H1 (cell line): ENCODE data around the gene PRDM1. TPM values are rescaled to one million over a fixed set of nuclear protein-coding genes. Genes with fewer than 3 reads are reported as not detected.

Source experiments
- CTCF ChIA-PET: fragments of 300-600 bp; sonication (Branson Sonifier 250); formaldehyde crosslinking; loops from one replicate; lab custom pipeline; 2021; ENCODE audit not compliant: partially characterized antibody; lab: Charles Lee
- POLR2A ChIA-PET: fragments of 300-600 bp; sonication (Branson Sonifier 250); formaldehyde crosslinking; loops from one replicate; lab custom pipeline; 2021; ENCODE audit warnings: inconsistent platforms; ENCODE audit not compliant: partially characterized antibody; lab: Charles Lee
- DNase-seq, 2 experiments: peaks; one replicate each; pipeline versions ENCODE4 v3.0.0 to v3.0.0-alpha.2; 2010 to 2022; ENCODE audit warnings: low spot score in 2 of 2, low read depth in 1 of 2, mixed read lengths in 1 of 2
- FAIRE-seq: peaks from 2 replicates; lab custom pipeline; 2011; peaks lifted over from hg19 to GRCh38; lab: Jason Lieb, UNC
- H2AFZ ChIP-seq: 2 replicates; pipeline ENCODE4 v1.8.1; 2012; ENCODE audit warnings: low read length, inconsistent platforms
- H2AK5ac ChIP-seq: 2 replicates; pipeline ENCODE4 v1.6.1; 2013; ENCODE audit warnings: low read depth, low read length
- H2BK120ac ChIP-seq: replicated peaks from 2 replicates; pipeline ENCODE3; 2013; ENCODE audit warnings: low read depth, low read length, inconsistent platforms
- H2BK12ac ChIP-seq: 2 replicates; pipeline ENCODE4 v1.6.1; 2013; ENCODE audit warnings: low read depth, low read length
- H2BK15ac ChIP-seq: 2 replicates; pipeline ENCODE4 v1.6.1; 2013; ENCODE audit warnings: low read length
- H2BK20ac ChIP-seq: 2 replicates; pipeline ENCODE4 v1.6.1; 2013; ENCODE audit warnings: low read length
- H2BK5ac ChIP-seq: 2 replicates; pipeline ENCODE4 v1.6.1; 2013; ENCODE audit warnings: low read depth, low read length
- H3K14ac ChIP-seq: 2 replicates; pipeline ENCODE4 v1.6.1; 2013; ENCODE audit warnings: inconsistent platforms; ENCODE audit not compliant: insufficient read length
- H3K18ac ChIP-seq: 2 replicates; pipeline ENCODE4 v1.6.1; 2013; ENCODE audit warnings: low read length; ENCODE audit errors: extremely low read depth
- H3K23ac ChIP-seq: 2 replicates; pipeline ENCODE4 v1.6.1; 2013; ENCODE audit warnings: inconsistent platforms; ENCODE audit not compliant: insufficient read length
- H3K23me2 ChIP-seq: 2 replicates; pipeline ENCODE4 v1.6.1; 2013; ENCODE audit warnings: low read depth, low read length
- H3K27ac ChIP-seq: 2 replicates; pipeline ENCODE4 v1.6.1; 2011; ENCODE audit warnings: low read depth, low read length, inconsistent platforms
- H3K27me3 ChIP-seq, 4 experiments: replicated peaks in 1 of 4; 1 replicate in 1 of 4; 2 replicates in 3 of 4; pipeline versions ENCODE4 v1.6.1 to v1.8.1; 2011 to 2013; ENCODE audit warnings: low read length in 3 of 4, mild to moderate bottlenecking in 3 of 4, inconsistent platforms in 2 of 4, mixed read lengths in 2 of 4, moderate library complexity in 1 of 4; ENCODE audit not compliant: control insufficient read depth in 3 of 4, insufficient read depth in 3 of 4; ENCODE audit errors: extremely low read depth in 1 of 4
- H3K36me3 ChIP-seq, 4 experiments: 2 replicates each; pipeline versions ENCODE4 v1.6.1 to v1.8.1; 2011 to 2013; ENCODE audit warnings: mild to moderate bottlenecking in 4 of 4, low read length in 3 of 4, moderate library complexity in 2 of 4, control low read depth in 1 of 4, inconsistent platforms in 1 of 4; ENCODE audit not compliant: insufficient read depth in 4 of 4, control insufficient read depth in 2 of 4
- H3K4ac ChIP-seq: replicated peaks from 2 replicates; pipeline ENCODE3; 2013; ENCODE audit warnings: low read length, low read depth, mixed read lengths, inconsistent platforms; ENCODE audit not compliant: insufficient read length
- H3K4me1 ChIP-seq, 4 experiments: replicated peaks in 1 of 4; 1 replicate in 1 of 4; 2 replicates in 3 of 4; pipeline versions ENCODE4 v1.6.1 to v1.8.1; 2011 to 2013; ENCODE audit warnings: low read length in 3 of 4, inconsistent platforms in 2 of 4, mixed read lengths in 1 of 4; ENCODE audit not compliant: insufficient read depth in 4 of 4, control insufficient read depth in 3 of 4
- H3K4me2 ChIP-seq, 2 experiments: 2 replicates each; pipeline versions ENCODE4 v1.6.1 to v1.8.1; 2011 to 2013; ENCODE audit warnings: low read depth in 2 of 2, low read length in 2 of 2, control low read depth in 1 of 2, inconsistent platforms in 1 of 2, mild to moderate bottlenecking in 1 of 2; ENCODE audit not compliant: insufficient read depth in 1 of 2
- H3K4me3 ChIP-seq, 4 experiments: fragments of 200-600, 300-600 bp in 1 of 4; sonication (generic), shearing (Covaris generic), sonication (Bioruptor Twin) in 1 of 4; 2 replicates each; pipeline versions ENCODE4 v1.5.1 to v1.8.1; 2011 to 2016; ENCODE audit warnings: low read length in 4 of 4, low read depth in 3 of 4, control low read depth in 2 of 4, inconsistent platforms in 2 of 4, mild to moderate bottlenecking in 2 of 4, mixed read lengths in 1 of 4, moderate library complexity in 1 of 4; ENCODE audit not compliant: insufficient read depth in 2 of 4; ENCODE audit errors: extremely low read depth in 1 of 4
- H3K56ac ChIP-seq: replicated peaks from 2 replicates; pipeline ENCODE3; 2013; ENCODE audit warnings: low read depth, mild to moderate bottlenecking, mixed read lengths, low read length, inconsistent platforms; ENCODE audit not compliant: insufficient read length
- H3K79me1 ChIP-seq: 2 replicates; pipeline ENCODE4 v1.6.1; 2013; ENCODE audit warnings: low read depth, low read length, control low read depth
- H3K79me2 ChIP-seq, 2 experiments: 2 replicates each; pipeline versions ENCODE4 v1.6.1 to v1.8.1; 2012 to 2013; ENCODE audit warnings: low read length in 2 of 2, mild to moderate bottlenecking in 2 of 2, inconsistent platforms in 1 of 2; ENCODE audit not compliant: insufficient read depth in 2 of 2, control insufficient read depth in 1 of 2
- H3K9ac ChIP-seq, 4 experiments: replicated peaks in 1 of 4; 1 replicate in 1 of 4; 2 replicates in 3 of 4; pipeline versions ENCODE4 v1.6.1 to v1.8.1; 2011 to 2013; ENCODE audit warnings: low read depth in 3 of 4, low read length in 3 of 4, control low read depth in 2 of 4, mild to moderate bottlenecking in 2 of 4, moderate library complexity in 2 of 4, inconsistent platforms in 1 of 4; ENCODE audit errors: extremely low read depth in 1 of 4
- H3K9me3 ChIP-seq, 2 experiments: 2 replicates each; pipeline versions ENCODE4 v1.6.1 to v1.8.1; 2012 to 2013; ENCODE audit warnings: mild to moderate bottlenecking in 2 of 2, moderate library complexity in 2 of 2, control low read depth in 1 of 2, inconsistent platforms in 1 of 2, low read depth in 1 of 2, low read length in 1 of 2, mixed read lengths in 1 of 2; ENCODE audit not compliant: insufficient read depth in 2 of 2
- H4K20me1 ChIP-seq, 2 experiments: replicated peaks in 1 of 2; 2 replicates each; pipeline versions ENCODE3 to v1.8.1; 2011 to 2013; ENCODE audit warnings: inconsistent platforms in 2 of 2, low read length in 2 of 2, mild to moderate bottlenecking in 1 of 2; ENCODE audit not compliant: insufficient read depth in 2 of 2, control insufficient read depth in 1 of 2
- H4K5ac ChIP-seq: 2 replicates; pipeline ENCODE4 v1.6.1; 2013; ENCODE audit warnings: low read length, low read depth, mixed read lengths, inconsistent platforms; ENCODE audit not compliant: insufficient read length
- H4K8ac ChIP-seq: 2 replicates; pipeline ENCODE4 v1.8.0; 2013; ENCODE audit warnings: mild to moderate bottlenecking, moderate library complexity, low read length, inconsistent platforms; ENCODE audit not compliant: insufficient read depth; ENCODE audit errors: extremely low read depth
- H4K91ac ChIP-seq: replicated peaks from 2 replicates; pipeline ENCODE3; 2013; ENCODE audit warnings: low read length, mixed read lengths, inconsistent platforms; ENCODE audit not compliant: insufficient read length
- BRCA1 ChIP-seq: IDR thresholded peaks from 2 replicates; pipeline ENCODE4 v1.6.1; 2012; ENCODE audit warnings: low read depth, low read length, improper control_type of control experiment
- CTCF ChIP-seq, 3 experiments: IDR thresholded peaks; 1 replicate in 2 of 3; 2 replicates in 1 of 3; pipeline versions ENCODE4 v1.5.1 to v1.6.1; 2011; ENCODE audit warnings: low read length in 3 of 3, mild to moderate bottlenecking in 3 of 3, inconsistent platforms in 2 of 3, low read depth in 1 of 3, moderate library complexity in 1 of 3; ENCODE audit not compliant: insufficient read depth in 1 of 3; ENCODE audit errors: control extremely low read depth in 1 of 3
- EZH2 ChIP-seq: fragments of 200-600 bp; sonication (generic); IDR thresholded peaks from 2 replicates; pipeline ENCODE4 v1.7.1; 2012; ENCODE audit warnings: low read depth, mild to moderate bottlenecking, moderate library complexity, low read length, inconsistent platforms; ENCODE audit not compliant: severe bottlenecking
- GABPA ChIP-seq: IDR thresholded peaks from 2 replicates; pipeline ENCODE4 v1.6.1; 2011; ENCODE audit warnings: mild to moderate bottlenecking, low read length, moderate library complexity, borderline replicate concordance; ENCODE audit not compliant: insufficient read depth
- NRF1 ChIP-seq: IDR thresholded peaks from 2 replicates; pipeline ENCODE4 v1.6.1; 2011; ENCODE audit warnings: mild to moderate bottlenecking, low read depth, low read length, improper control_type of control experiment
- SIRT6 ChIP-seq: IDR thresholded peaks from one replicate; pipeline ENCODE4 v1.7.1; 2012; ENCODE audit warnings: low read length, inconsistent platforms
- SIX5 ChIP-seq: IDR thresholded peaks from 2 replicates; pipeline ENCODE4 v1.6.1; 2011; ENCODE audit warnings: mild to moderate bottlenecking, low read depth, low read length
- SP2 ChIP-seq: IDR thresholded peaks from 2 replicates; pipeline ENCODE4 v1.6.1; 2012; ENCODE audit warnings: mild to moderate bottlenecking, low read length, inconsistent platforms
- SP4 ChIP-seq: IDR thresholded peaks from 2 replicates; pipeline ENCODE4 v1.6.1; 2012; ENCODE audit warnings: low read length, inconsistent platforms
- TBP ChIP-seq: IDR thresholded peaks from 2 replicates; pipeline ENCODE4 v1.6.1; 2011; ENCODE audit warnings: low read depth, low read length, improper control_type of control experiment
- WGBS, 2 experiments: shearing (Covaris generic) in 1 of 2; methylation state at CpG; one replicate each; pipeline versions ENCODE4 v1.1.6 to v1.1.7; 2013 to 2015; ENCODE audit warnings: low lambda C conversion rate in 2 of 2, mixed read lengths in 2 of 2, inconsistent platforms in 1 of 2, low coverage in 1 of 2, missing lambda C conversion rate in 1 of 2; ENCODE audit not compliant: insufficient replicate concordance in 2 of 2, insufficient coverage in 1 of 2, insufficient read length in 1 of 2; ENCODE audit errors: extremely low coverage in 1 of 2, missing lambda C conversion rate in 1 of 2; 5-methylcytosine and 5-hydroxymethylcytosine counted together
- polyA plus RNA-seq, 7 experiments: library from polyadenylated mRNA; depleted of rRNA in 3 of 7; stranded (reverse) in 5 of 7; unstranded in 2 of 7; fragments of >200 nt in 5 of 7; fragments of 200-250 nt in 2 of 7; gene quantifications; 1 replicate in 5 of 7; 2 replicates in 1 of 7; 4 replicates in 1 of 7; pipeline versions ENCODE4 v1.2.1 to v1.2.3, GENCODE V29; 2011 to 2013; ENCODE audit warnings: missing spikeins in 2 of 7, mixed read lengths in 2 of 7
- total RNA-seq: library from RNA; stranded (reverse); fragmentation: NEBNext Ultra II Directional; extraction: Animal tissue kit (Norgen Biotek cat#: 25700); gene quantifications from 2 replicates; pipeline ENCODE4 v1.2.1, GENCODE V29; 2021

The PRDM1 gene
- total and polyA plus RNA-seq, 2 of the 8 experiments (the other 6 are each of a cell fraction or from before 2014, with no cell fraction given), result 0.21 to 0.74 TPM

GRCh38 chr6:106079961-106080762 is 6.0 kb upstream of the PRDM1 start:
- CTCF ChIA-PET, result interaction anchor here (0.6 to 2.7 kb wide), 4 partner anchors 11 to 218 kb away, joined by 3 to 10 read pairs (median 6); no protein-coding TSS in a partner anchor
- Histone ChIP-seq H2BK15ac (no peak overlapping the region), H3K27me3 (peaks cover 0 to under 1% (median 0%) of the 10 kb centered on the region in 4 experiments; a peak in 2 of 7 replicates), H4K5ac (no peak overlapping the region), H2BK120ac (no peak overlapping the region), H2BK20ac (no peak overlapping the region), H3K9me3 (no peaks in the 10 kb centered on the region), H4K91ac (no peak overlapping the region), H3K56ac (no peak overlapping the region), H3K4me2 (no peak overlapping the region), H3K27ac (no peak overlapping the region), H2AFZ (no peak overlapping the region), H3K14ac (no peak overlapping the region), H2BK5ac (no peak overlapping the region), H3K23ac (no peak overlapping the region), H3K4ac (no peak overlapping the region), H3K79me1 (no peaks in the 10 kb centered on the region), H2AK5ac (no peak overlapping the region), H3K23me2 (no peaks in the 10 kb centered on the region), H4K8ac (no peak overlapping the region), H3K9ac (no peak overlapping the region), H3K4me3 (no peak overlapping the region), H3K36me3 (no peaks in the 10 kb centered on the region), H3K18ac (no peak overlapping the region), H3K79me2 (no peaks in the 10 kb centered on the region), H4K20me1 (no peaks in the 10 kb centered on the region), H2BK12ac (no peak overlapping the region), H3K4me1 (peaks cover under 1 to 10% (median 3%) of the 10 kb centered on the region in 4 experiments; a peak in 4 of 7 replicates)
- TF ChIP-seq CTCF (IDR thresholded peaks at IDR 0.05; ENCODE audit: control extremely low read depth in 1 of 3, insufficient read depth in 1 of 3, low read depth in 1 of 3, low read length in 3 of 3) (no peak), BRCA1 (no peak), SP4 (no peak), SIRT6 (no peak), EZH2 (no peak), TBP (no peak), SIX5 (no peak), SP2 (no peak), GABPA (no peak), NRF1 (no peak)
- POLR2A ChIA-PET, result interaction anchor here (0.6 kb wide), 1 partner anchor 13 kb away, joined by 3 read pairs; no protein-coding TSS in a partner anchor
- 76% methylated on average over 6 of the region's 8 CpGs; no CpG with 5 or more reads in 1 of the 2 experiments for WGBS, 2 experiments
- no peak for FAIRE-seq
- DNase-seq, result no peak
